ENCODE measurements around the gene RNH1.

RNH1 gene

GRCh38 chr11:457111-457760 is 49.8 kb downstream of the RNH1 start:
- DNase-seq (ENCODE audit: low spot score): no peak

- DNase-seq (ENCODE audit: low spot score): no peak
These were observed 50.5 kb downstream of the RNH1 start for GRCh38 chr11:456533-456932.

- no peak for DNase-seq (ENCODE audit: low spot score)
These were observed 51.4 kb downstream of the RNH1 start for GRCh38 chr11:455566-456147.

DNA sequence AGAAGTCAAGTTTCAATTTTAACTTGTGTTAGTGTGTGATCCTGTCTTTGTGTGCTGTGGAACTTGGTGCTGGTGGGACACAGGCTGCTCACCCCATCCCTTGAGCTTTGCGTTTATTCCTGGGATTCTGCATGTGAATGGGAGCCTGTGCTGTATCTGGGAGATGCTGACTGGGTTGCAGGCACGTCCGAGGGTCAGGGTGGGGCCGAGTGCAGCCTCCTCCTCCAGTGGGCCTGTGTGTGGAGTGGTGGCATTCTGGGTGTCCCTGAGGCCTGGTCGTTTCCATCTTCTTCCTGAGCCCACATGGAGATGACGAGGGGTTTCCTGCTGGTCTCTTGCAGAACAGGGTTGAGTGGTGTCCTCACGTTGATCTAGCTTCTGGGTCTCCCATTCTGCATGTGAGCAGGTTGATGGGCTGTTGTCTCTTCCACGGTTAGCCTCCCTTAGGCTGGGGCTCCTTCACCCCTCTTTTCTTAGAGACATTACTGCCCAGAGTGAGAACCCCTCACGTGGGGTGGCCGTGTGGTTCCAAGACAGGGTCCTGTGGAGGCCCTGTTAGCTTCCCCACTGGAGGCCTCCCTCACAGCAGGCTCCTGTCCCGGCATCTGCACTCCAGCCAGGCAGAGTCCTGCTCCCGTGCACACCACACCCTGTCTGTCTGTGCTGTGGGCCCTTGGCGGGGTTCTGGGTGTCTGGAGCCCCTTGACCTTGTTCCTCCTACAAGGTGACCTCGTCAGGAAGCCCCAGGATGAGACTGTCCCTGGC is 52.1 kb downstream of the RNH1 start:
- DNase-seq (ENCODE audit: low spot score): no peak

DNA sequence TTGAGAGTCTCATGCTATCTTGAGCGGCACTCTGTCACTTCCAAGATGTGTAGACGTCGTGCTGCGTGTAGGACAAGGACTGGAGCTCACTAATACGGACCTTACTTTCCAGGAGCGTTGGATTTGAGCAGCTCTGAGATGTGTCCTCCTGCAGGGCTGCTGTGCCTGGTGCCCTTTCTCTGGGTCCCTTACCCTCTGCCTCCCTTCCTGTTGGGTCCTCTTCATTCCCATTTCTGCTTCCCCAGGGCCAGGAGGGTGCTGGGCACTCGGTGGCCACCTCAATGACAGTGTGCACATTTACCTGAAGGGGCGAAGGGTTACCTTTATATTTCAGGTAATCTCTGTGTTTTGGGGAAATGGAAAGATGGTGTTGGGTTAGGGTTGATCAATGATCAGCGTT is 53.0 kb downstream of the RNH1 start:
- no peak for DNase-seq (ENCODE audit: low spot score)

GRCh38 chr11:453564-453963 is 53.5 kb downstream of the RNH1 start:
- DNase-seq (ENCODE audit: low spot score): no peak

- no peak for DNase-seq (ENCODE audit: low spot score)
These were observed 54.0 kb downstream of the RNH1 start for GRCh38 chr11:452916-453527.

DNA sequence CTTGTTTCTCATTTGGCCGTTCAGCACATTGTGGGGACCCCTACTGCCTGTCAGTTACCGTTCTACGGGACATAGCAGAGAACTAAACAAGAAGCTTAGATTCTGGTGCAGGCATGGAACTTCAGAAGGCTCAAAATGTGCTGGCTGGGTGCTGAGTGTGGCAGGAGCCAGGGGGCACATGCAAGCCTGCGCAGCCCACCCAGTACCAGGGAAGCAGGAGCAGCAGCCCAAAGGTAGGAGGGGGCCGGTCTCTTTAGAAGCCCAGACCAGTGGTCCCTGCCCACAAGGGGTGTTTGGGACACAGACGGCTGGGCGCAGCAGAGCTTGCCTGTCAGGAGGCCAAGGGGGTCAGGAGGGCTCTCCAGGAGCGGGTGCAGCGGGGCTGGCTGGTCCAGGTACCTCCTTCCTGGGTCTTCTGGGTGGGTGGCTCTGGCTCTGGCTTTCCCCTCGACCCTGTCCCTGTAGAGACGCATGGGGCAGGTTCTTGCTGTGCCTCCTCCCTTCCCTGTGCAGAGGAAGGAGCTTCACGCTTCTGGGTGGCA is 54.8 kb downstream of the RNH1 start:
- no peak for DNase-seq (ENCODE audit: low spot score)

DNA sequence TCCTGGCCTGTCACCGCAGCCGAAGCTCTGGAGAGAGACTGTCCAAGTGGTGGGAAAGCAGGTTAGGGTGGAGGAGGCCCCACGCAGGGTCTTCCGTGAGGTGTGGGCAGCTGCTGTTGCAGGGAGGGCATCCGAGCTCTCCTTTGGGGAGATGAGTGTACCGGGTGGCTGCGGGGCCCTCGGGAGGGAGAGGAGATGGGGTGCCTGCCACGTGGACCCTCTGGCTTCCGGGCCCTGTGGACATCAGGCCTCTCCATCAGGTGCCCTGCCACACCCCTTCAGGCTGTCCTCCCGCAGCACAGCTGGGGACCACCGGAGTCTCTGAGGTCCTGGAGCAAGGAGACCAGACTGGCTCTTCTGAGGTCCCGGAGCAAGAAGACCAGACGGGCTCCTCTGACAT is 55.3 kb downstream of the RNH1 start:
- no peak for DNase-seq (ENCODE audit: low spot score)

GRCh38 chr11:450809-451451 is 56.1 kb downstream of the RNH1 start:
- peak; percentile 47 for DNase-seq (ENCODE audit: low spot score)

DNA sequence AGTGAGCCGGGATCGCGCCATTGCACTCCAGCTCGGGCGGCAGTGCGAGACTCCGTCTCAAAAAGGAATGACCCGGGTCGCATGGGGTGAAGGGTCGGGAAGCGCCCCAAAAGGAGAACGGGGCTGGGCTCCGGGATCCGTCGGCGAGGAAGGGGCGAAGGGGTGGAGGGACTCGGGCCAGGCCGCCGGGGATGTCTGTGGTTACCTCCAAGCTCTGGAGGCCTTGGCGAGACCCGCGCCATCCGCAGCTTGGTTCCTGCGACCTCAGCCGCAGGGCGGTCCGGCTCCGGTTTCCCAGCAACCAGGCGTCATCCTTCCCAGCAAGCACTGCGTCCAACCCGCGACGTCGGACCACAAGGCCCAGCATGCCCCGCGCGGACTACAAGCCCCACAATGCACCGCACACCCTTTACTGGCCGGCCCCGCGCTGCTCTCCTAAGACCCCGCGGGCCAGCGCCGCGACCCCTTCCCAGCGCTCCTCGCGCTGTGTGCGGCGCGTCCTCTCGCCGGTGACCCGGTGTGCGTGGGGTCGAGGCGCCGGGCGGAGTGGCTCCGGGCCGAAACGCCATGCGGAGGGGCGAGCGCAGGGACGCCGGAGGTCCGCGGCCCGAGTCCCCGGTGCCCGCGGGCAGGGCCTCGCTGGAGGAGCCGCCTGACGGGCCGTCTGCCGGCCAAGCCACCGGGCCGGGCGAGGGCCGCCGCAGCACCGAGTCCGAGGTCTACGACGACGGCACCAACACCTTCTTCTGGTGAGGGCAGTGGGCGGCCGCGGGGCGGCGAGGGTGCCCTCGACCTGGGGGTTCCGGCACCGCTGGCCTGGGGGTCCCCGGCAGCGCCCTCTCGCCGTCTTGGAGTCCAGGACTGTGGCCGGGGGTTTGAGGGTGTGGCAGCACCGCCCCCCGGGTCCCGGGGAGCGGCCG is 56.9 kb downstream of the RNH1 start, which contains the start of gene PTDSS2:
Gene PTDSS2 (plus strand): TSS at position 391 of the 920 bp plus-strand sequence. CDS start 177 bp downstream, at position 568.
- DNase-seq (ENCODE audit: low spot score): peak; percentile 93

DNA sequence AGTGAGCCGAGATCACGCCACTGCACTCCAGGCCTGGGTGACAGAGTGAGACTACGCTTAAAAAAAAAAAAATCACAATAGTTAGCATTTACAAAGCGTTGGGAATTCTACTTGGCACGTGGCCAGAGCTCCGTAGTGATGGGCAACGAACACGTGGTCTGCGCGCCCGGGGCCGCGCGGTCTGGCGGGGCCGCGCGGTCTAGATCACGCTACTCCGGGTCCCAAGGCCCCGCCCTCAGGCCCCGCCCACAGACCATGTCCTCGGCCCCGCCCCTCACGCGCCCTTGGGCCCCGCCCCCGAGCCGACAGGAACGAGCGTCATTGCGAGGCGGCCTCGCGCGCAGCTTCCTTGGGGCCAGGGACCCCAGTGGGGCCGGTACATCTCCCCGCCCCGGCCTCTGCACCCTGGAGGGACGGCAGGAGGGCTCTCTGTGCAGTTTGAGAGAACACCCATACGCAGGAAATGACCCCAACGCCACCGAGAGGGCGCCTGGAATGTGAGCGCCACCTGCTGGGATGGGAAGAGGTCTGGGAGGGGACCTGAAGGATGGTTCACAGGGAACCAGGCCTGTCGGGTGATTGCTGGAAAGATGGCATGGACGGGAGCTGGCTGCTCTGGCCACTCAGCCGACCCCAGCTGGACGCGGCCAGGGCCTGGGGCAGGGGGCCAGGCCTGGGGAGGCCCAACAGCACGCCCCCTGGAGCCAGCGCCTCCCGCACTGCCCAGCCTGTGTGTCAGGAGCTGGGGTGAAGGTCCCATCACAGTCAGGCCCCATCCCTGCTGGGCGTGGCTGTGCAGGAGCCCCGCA is 58.9 kb downstream of the RNH1 start:
- peak; percentile 93 for DNase-seq (ENCODE audit: low spot score)

DNA sequence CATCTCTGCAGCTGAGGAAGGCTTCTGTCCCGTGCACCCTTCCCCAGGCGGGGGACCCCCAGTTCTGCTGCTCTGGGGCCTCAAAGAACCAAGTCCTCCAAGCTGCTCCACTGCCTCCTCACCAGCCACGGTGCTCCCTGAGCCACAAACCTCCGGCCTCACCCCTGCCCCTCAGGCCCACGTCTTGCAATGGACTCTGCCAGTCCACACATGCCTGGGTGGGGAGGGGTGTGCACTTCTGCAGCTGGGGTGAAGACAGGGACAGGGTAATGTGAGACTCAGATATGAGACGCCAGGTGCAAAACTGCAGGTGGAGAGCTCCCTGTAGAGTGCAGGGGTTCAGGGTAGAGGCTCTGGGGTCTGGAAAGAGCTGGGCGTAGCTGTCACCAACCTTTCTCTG is 60.2 kb downstream of the RNH1 start:
- DNase-seq (ENCODE audit: low spot score): no peak

- no peak for DNase-seq (ENCODE audit: low spot score)
These were observed 61.1 kb downstream of the RNH1 start for GRCh38 chr11:445765-446588.

Measured in hematopoietic multipotent progenitor cell treated with erythropoietin and hydrocortisone succinate and interleukin-3 and kit ligand, for 17 days (in vitro differentiated cells).